H1 (cell line): Measurements from ENCODE around the gene DHRS12. TPM values are rescaled to one million over a fixed set of nuclear protein-coding genes. Genes with fewer than 3 reads are reported as not detected.

Experiments
- CTCF ChIA-PET: fragments of 300-600 bp; sonication (Branson Sonifier 250); formaldehyde crosslinking; loops from one replicate; lab custom pipeline; 2021; ENCODE audit not compliant: partially characterized antibody; lab: Charles Lee
- POLR2A ChIA-PET: fragments of 300-600 bp; sonication (Branson Sonifier 250); formaldehyde crosslinking; loops from one replicate; lab custom pipeline; 2021; ENCODE audit warnings: inconsistent platforms; ENCODE audit not compliant: partially characterized antibody; lab: Charles Lee
- DNase-seq, 2 experiments: peaks; one replicate each; pipeline versions ENCODE4 v3.0.0 to v3.0.0-alpha.2; 2010 to 2022; ENCODE audit warnings: low spot score in 2 of 2, low read depth in 1 of 2, mixed read lengths in 1 of 2
- FAIRE-seq: peaks from 2 replicates; lab custom pipeline; 2011; peaks lifted over from hg19 to GRCh38; lab: Jason Lieb, UNC
- H2AFZ ChIP-seq: 2 replicates; pipeline ENCODE4 v1.8.1; 2012; ENCODE audit warnings: low read length, inconsistent platforms
- H2AK5ac ChIP-seq: 2 replicates; pipeline ENCODE4 v1.6.1; 2013; ENCODE audit warnings: low read depth, low read length
- H2BK120ac ChIP-seq: replicated peaks from 2 replicates; pipeline ENCODE3; 2013; ENCODE audit warnings: low read depth, low read length, inconsistent platforms
- H2BK12ac ChIP-seq: 2 replicates; pipeline ENCODE4 v1.6.1; 2013; ENCODE audit warnings: low read depth, low read length
- H2BK15ac ChIP-seq: 2 replicates; pipeline ENCODE4 v1.6.1; 2013; ENCODE audit warnings: low read length
- H2BK20ac ChIP-seq: 2 replicates; pipeline ENCODE4 v1.6.1; 2013; ENCODE audit warnings: low read length
- H2BK5ac ChIP-seq: 2 replicates; pipeline ENCODE4 v1.6.1; 2013; ENCODE audit warnings: low read depth, low read length
- H3K14ac ChIP-seq: 2 replicates; pipeline ENCODE4 v1.6.1; 2013; ENCODE audit warnings: inconsistent platforms; ENCODE audit not compliant: insufficient read length
- H3K18ac ChIP-seq: 2 replicates; pipeline ENCODE4 v1.6.1; 2013; ENCODE audit warnings: low read length; ENCODE audit errors: extremely low read depth
- H3K23ac ChIP-seq: 2 replicates; pipeline ENCODE4 v1.6.1; 2013; ENCODE audit warnings: inconsistent platforms; ENCODE audit not compliant: insufficient read length
- H3K23me2 ChIP-seq: 2 replicates; pipeline ENCODE4 v1.6.1; 2013; ENCODE audit warnings: low read depth, low read length
- H3K27ac ChIP-seq: 2 replicates; pipeline ENCODE4 v1.6.1; 2011; ENCODE audit warnings: low read depth, low read length, inconsistent platforms
- H3K27me3 ChIP-seq, 4 experiments: replicated peaks in 1 of 4; 1 replicate in 1 of 4; 2 replicates in 3 of 4; pipeline versions ENCODE4 v1.6.1 to v1.8.1; 2011 to 2013; ENCODE audit warnings: low read length in 3 of 4, mild to moderate bottlenecking in 3 of 4, inconsistent platforms in 2 of 4, mixed read lengths in 2 of 4, moderate library complexity in 1 of 4; ENCODE audit not compliant: control insufficient read depth in 3 of 4, insufficient read depth in 3 of 4; ENCODE audit errors: extremely low read depth in 1 of 4
- H3K36me3 ChIP-seq, 4 experiments: 2 replicates each; pipeline versions ENCODE4 v1.6.1 to v1.8.1; 2011 to 2013; ENCODE audit warnings: mild to moderate bottlenecking in 4 of 4, low read length in 3 of 4, moderate library complexity in 2 of 4, control low read depth in 1 of 4, inconsistent platforms in 1 of 4; ENCODE audit not compliant: insufficient read depth in 4 of 4, control insufficient read depth in 2 of 4
- H3K4ac ChIP-seq: replicated peaks from 2 replicates; pipeline ENCODE3; 2013; ENCODE audit warnings: low read length, low read depth, mixed read lengths, inconsistent platforms; ENCODE audit not compliant: insufficient read length
- H3K4me1 ChIP-seq, 4 experiments: replicated peaks in 1 of 4; 1 replicate in 1 of 4; 2 replicates in 3 of 4; pipeline versions ENCODE4 v1.6.1 to v1.8.1; 2011 to 2013; ENCODE audit warnings: low read length in 3 of 4, inconsistent platforms in 2 of 4, mixed read lengths in 1 of 4; ENCODE audit not compliant: insufficient read depth in 4 of 4, control insufficient read depth in 3 of 4
- H3K4me2 ChIP-seq, 2 experiments: 2 replicates each; pipeline versions ENCODE4 v1.6.1 to v1.8.1; 2011 to 2013; ENCODE audit warnings: low read depth in 2 of 2, low read length in 2 of 2, control low read depth in 1 of 2, inconsistent platforms in 1 of 2, mild to moderate bottlenecking in 1 of 2; ENCODE audit not compliant: insufficient read depth in 1 of 2
- H3K4me3 ChIP-seq, 4 experiments: fragments of 200-600, 300-600 bp in 1 of 4; sonication (generic), shearing (Covaris generic), sonication (Bioruptor Twin) in 1 of 4; 2 replicates each; pipeline versions ENCODE4 v1.5.1 to v1.8.1; 2011 to 2016; ENCODE audit warnings: low read length in 4 of 4, low read depth in 3 of 4, control low read depth in 2 of 4, inconsistent platforms in 2 of 4, mild to moderate bottlenecking in 2 of 4, mixed read lengths in 1 of 4, moderate library complexity in 1 of 4; ENCODE audit not compliant: insufficient read depth in 2 of 4; ENCODE audit errors: extremely low read depth in 1 of 4
- H3K56ac ChIP-seq: replicated peaks from 2 replicates; pipeline ENCODE3; 2013; ENCODE audit warnings: low read depth, mild to moderate bottlenecking, mixed read lengths, low read length, inconsistent platforms; ENCODE audit not compliant: insufficient read length
- H3K79me1 ChIP-seq: 2 replicates; pipeline ENCODE4 v1.6.1; 2013; ENCODE audit warnings: low read depth, low read length, control low read depth
- H3K79me2 ChIP-seq, 2 experiments: 2 replicates each; pipeline versions ENCODE4 v1.6.1 to v1.8.1; 2012 to 2013; ENCODE audit warnings: low read length in 2 of 2, mild to moderate bottlenecking in 2 of 2, inconsistent platforms in 1 of 2; ENCODE audit not compliant: insufficient read depth in 2 of 2, control insufficient read depth in 1 of 2
- H3K9ac ChIP-seq, 4 experiments: replicated peaks in 1 of 4; 1 replicate in 1 of 4; 2 replicates in 3 of 4; pipeline versions ENCODE4 v1.6.1 to v1.8.1; 2011 to 2013; ENCODE audit warnings: low read depth in 3 of 4, low read length in 3 of 4, control low read depth in 2 of 4, mild to moderate bottlenecking in 2 of 4, moderate library complexity in 2 of 4, inconsistent platforms in 1 of 4; ENCODE audit errors: extremely low read depth in 1 of 4
- H3K9me3 ChIP-seq, 2 experiments: 2 replicates each; pipeline versions ENCODE4 v1.6.1 to v1.8.1; 2012 to 2013; ENCODE audit warnings: mild to moderate bottlenecking in 2 of 2, moderate library complexity in 2 of 2, control low read depth in 1 of 2, inconsistent platforms in 1 of 2, low read depth in 1 of 2, low read length in 1 of 2, mixed read lengths in 1 of 2; ENCODE audit not compliant: insufficient read depth in 2 of 2
- H4K20me1 ChIP-seq, 2 experiments: replicated peaks in 1 of 2; 2 replicates each; pipeline versions ENCODE3 to v1.8.1; 2011 to 2013; ENCODE audit warnings: inconsistent platforms in 2 of 2, low read length in 2 of 2, mild to moderate bottlenecking in 1 of 2; ENCODE audit not compliant: insufficient read depth in 2 of 2, control insufficient read depth in 1 of 2
- H4K5ac ChIP-seq: 2 replicates; pipeline ENCODE4 v1.6.1; 2013; ENCODE audit warnings: low read length, low read depth, mixed read lengths, inconsistent platforms; ENCODE audit not compliant: insufficient read length
- H4K8ac ChIP-seq: 2 replicates; pipeline ENCODE4 v1.8.0; 2013; ENCODE audit warnings: mild to moderate bottlenecking, moderate library complexity, low read length, inconsistent platforms; ENCODE audit not compliant: insufficient read depth; ENCODE audit errors: extremely low read depth
- H4K91ac ChIP-seq: replicated peaks from 2 replicates; pipeline ENCODE3; 2013; ENCODE audit warnings: low read length, mixed read lengths, inconsistent platforms; ENCODE audit not compliant: insufficient read length
- BACH1 ChIP-seq: IDR thresholded peaks from 2 replicates; pipeline ENCODE4 v1.6.1; 2012; ENCODE audit warnings: low read length, improper control_type of control experiment
- SP4 ChIP-seq: IDR thresholded peaks from 2 replicates; pipeline ENCODE4 v1.6.1; 2012; ENCODE audit warnings: low read length, inconsistent platforms
- WGBS, 2 experiments: shearing (Covaris generic) in 1 of 2; methylation state at CpG; one replicate each; pipeline versions ENCODE4 v1.1.6 to v1.1.7; 2013 to 2015; ENCODE audit warnings: low lambda C conversion rate in 2 of 2, mixed read lengths in 2 of 2, inconsistent platforms in 1 of 2, low coverage in 1 of 2, missing lambda C conversion rate in 1 of 2; ENCODE audit not compliant: insufficient replicate concordance in 2 of 2, insufficient coverage in 1 of 2, insufficient read length in 1 of 2; ENCODE audit errors: extremely low coverage in 1 of 2, missing lambda C conversion rate in 1 of 2; 5-methylcytosine and 5-hydroxymethylcytosine counted together
- polyA plus RNA-seq, 7 experiments: library from polyadenylated mRNA; depleted of rRNA in 3 of 7; stranded (reverse) in 5 of 7; unstranded in 2 of 7; fragments of >200 nt in 5 of 7; fragments of 200-250 nt in 2 of 7; gene quantifications; 1 replicate in 5 of 7; 2 replicates in 1 of 7; 4 replicates in 1 of 7; pipeline versions ENCODE4 v1.2.1 to v1.2.3, GENCODE V29; 2011 to 2013; ENCODE audit warnings: missing spikeins in 2 of 7, mixed read lengths in 2 of 7
- total RNA-seq: library from RNA; stranded (reverse); fragmentation: NEBNext Ultra II Directional; extraction: Animal tissue kit (Norgen Biotek cat#: 25700); gene quantifications from 2 replicates; pipeline ENCODE4 v1.2.1, GENCODE V29; 2021

DHRS12 gene
- total and polyA plus RNA-seq, 2 of the 8 experiments (the other 6 are each of a cell fraction or from before 2014, with no cell fraction given): 8.7 TPM

DNA sequence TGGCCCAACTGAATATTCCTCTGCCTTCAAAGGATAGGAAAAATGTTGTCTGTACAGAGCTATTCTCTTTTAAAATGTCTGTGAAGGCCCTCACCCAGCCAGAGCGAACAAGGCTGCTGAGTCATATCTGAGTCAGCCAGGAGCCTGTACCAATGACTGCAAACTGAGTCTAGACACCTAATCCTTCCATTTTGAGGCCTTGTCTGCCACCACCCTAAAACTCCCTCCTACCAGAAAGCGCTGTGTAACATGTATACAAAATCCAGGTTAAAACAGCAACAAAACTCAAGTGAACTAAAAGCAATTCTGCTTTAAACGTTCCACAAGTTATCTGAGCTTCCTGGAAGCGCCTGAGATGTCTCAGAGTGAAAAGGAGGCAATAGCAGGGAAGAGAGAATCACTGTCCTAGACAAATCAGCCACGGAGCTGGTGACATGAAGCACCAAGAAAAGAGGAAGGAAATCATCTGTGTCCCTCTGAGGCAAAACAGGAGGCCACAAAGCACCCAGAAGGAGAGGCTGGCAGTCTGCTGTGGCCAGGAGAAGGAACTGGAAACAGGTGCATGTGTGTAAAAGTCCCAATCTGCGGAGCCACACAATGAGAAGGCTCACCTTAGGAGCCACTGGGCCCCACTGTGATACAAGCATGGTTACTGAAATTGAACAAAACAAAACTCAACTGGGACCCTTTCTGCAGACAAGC is 10.2 kb downstream of the DHRS12 start:
- Histone ChIP-seq H3K27me3 (no peaks in the 10 kb centered on the region), H3K27ac (no peak overlapping the region), H2BK12ac (no peak overlapping the region), H3K4me2 (no peak overlapping the region), H2BK120ac (no peak overlapping the region), H3K79me2 (no peaks in the 10 kb centered on the region), H3K18ac (no peak overlapping the region), H3K14ac (no peak overlapping the region), H3K79me1 (no peaks in the 10 kb centered on the region), H3K4me3 (no peak overlapping the region), H3K36me3 (no peaks in the 10 kb centered on the region), H4K8ac (no peak overlapping the region), H3K23ac (no peak overlapping the region), H4K91ac (no peak overlapping the region), H2AK5ac (no peak overlapping the region), H2BK20ac (no peak overlapping the region), H2AFZ (no peak overlapping the region), H2BK15ac (no peak overlapping the region), H3K9ac (no peak overlapping the region), H3K9me3 (no peaks in the 10 kb centered on the region), H3K23me2 (no peaks in the 10 kb centered on the region), H4K20me1 (no peaks in the 10 kb centered on the region), H3K4ac (no peak overlapping the region), H2BK5ac (no peak overlapping the region), H3K56ac (no peak overlapping the region), H4K5ac (no peak overlapping the region), H3K4me1 (peaks cover 0 to 6% (median 3%) of the 10 kb centered on the region in 4 experiments; a peak in 5 of 7 replicates)
- ChIA-PET POLR2A (interaction anchor here (1.5 kb wide), 1 partner anchor 9 kb away, joined by 4 read pairs; no protein-coding TSS in a partner anchor), CTCF (interaction anchor here (0.7 to 9.1 kb wide), 6 partner anchors 11 to 701 kb away, joined by 3 to 123 read pairs (median 3); no protein-coding TSS in a partner anchor)
- 89% methylated on average over 6 of the region's 6 CpGs; no CpG with 5 or more reads in 1 of the 2 experiments for WGBS, 2 experiments
- peak; percentile 83 for TF ChIP-seq BACH1
- no peak for TF ChIP-seq SP4
- FAIRE-seq (no peak), DNase-seq (no peak)
